GM19452 (cell line): ENCODE results near the gene ZNF438.

Source experiments
- ATAC-seq: cut with Tn5 transposase; IDR thresholded peaks from one replicate; pipeline ENCODE4 v1.9.1; 2021; ENCODE audit not compliant: unreplicated experiment

ZNF438 gene

GRCh38 chr10:30990971-30991646 is 40.6 kb downstream of the ZNF438 start:
- no peak for ATAC-seq

- ATAC-seq, result no peak
These were observed 41.3 kb downstream of the ZNF438 start for GRCh38 chr10:30990351-30990750.

DNA sequence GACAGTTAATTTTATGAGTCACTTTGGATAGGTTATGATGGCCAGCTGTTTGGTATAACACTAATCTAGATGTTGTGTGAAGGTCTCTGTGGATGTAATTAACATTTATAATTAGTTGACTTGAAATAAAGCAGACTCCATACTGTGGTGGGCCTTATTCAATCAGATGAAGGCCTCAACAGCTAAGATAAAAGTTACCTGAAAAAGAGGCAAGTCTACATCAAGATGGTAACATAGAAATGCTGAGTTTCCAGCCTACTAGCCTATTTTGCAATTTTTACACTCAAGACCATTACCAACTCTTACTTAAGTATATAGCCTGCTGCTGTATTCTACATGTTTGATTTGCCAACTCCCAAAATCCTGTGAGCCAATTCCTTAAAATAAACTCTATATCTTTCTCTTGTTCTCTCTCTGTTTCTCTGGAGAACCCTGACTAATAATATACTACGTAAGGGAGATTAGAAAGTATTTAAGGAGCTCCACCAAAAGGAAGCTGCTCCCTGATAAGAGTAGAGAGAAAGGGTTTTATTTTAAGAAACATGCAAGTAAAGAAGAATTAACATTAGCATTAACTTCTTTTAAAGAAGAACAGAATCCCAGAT is 42.7 kb downstream of the ZNF438 start:
- no peak for ATAC-seq

- ATAC-seq, result no peak
These were observed 44.2 kb downstream of the ZNF438 start for GRCh38 chr10:30987463-30987862.

DNA sequence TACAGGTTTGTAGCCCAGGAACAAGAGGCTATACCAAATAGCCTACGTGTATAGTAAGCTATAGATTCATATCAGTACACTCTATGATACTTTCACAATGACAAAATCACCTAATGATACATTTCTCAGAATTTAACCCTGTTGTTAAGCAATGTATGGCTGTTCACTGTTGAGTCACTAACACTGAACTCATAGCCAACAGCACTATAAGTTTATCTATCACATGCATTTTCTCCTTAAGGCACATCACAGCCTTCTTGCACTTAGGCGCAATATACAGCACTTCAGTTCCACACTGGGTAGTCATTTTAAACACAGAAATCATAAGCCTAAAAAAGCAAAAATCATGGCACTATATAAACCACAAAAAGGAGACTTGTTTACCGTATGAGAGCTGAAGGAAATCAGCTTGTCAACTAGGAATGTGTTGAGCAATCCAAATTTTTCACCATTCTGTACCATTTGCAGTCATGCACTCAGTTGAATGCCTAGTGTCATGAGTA is 45.6 kb downstream of the ZNF438 start:
- ATAC-seq, result no peak

- no peak for ATAC-seq
These were observed 46.2 kb downstream of the ZNF438 start for GRCh38 chr10:30985512-30985911.

DNA sequence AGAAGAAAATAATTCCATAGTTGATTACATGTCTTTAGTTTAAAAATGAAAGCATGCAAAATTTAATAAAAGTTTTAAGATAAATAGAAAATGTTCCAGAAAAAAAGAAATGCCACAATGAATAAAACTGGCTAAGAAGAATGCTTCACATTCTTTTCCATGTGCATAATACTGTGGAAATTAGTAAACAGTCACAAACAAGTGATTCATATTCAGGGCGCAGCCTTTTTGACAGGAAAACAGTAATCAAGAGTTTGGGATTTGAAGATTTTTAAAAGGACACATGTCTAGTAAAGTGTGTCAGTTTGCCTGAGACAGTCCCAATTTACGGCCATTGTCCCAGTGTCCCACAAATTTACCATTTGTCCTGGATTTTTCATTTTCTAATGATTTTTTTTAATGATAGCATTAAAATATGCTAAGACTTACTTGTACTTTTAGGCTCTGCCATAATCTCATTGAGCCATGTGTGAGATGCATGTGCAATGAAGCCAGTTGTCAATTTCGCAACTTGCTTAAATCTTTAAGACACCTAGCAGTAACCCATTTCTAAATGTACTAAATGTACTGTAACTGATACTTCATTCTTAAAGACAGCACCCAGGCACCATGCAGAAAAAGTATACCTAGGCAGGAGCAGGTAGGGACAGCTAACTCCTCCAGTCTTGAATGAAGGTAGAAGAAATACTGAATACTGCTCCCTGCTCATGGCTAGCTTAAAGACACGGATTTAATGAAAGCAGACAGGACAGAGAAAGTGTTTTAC is 46.9 kb downstream of the ZNF438 start:
- no peak for ATAC-seq

GRCh38 chr10:30983209-30983608 is 48.5 kb downstream of the ZNF438 start:
- ATAC-seq, result peak; percentile 58

GRCh38 chr10:30980951-30981616 is 50.6 kb downstream of the ZNF438 start:
- no peak for ATAC-seq

DNA sequence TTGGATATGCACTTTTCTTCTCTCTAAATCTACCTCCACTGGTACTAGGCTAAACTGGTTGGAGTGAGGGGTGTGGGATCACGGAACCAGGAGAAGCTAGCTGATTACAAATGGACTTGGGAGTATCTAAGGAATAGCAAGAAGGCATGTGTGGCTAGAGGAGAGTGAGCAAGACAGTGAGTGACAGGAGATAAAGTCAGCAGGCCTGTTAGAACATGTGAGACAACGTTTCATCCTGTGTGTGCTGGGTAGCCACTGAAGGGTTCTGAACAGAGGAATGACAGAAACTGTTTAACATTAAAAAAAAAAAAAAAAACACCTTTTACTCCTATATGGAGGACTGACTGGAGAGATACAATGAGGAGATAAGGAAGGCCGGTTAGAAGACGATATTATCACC is 51.7 kb downstream of the ZNF438 start:
- no peak for ATAC-seq

GRCh38 chr10:30978843-30979242 is 52.8 kb downstream of the ZNF438 start:
- ATAC-seq, result no peak

GRCh38 chr10:30977385-30977784 is 54.3 kb downstream of the ZNF438 start:
- no peak for ATAC-seq

GRCh38 chr10:30974773-30975415 is 56.8 kb downstream of the ZNF438 start:
- no peak for ATAC-seq

DNA sequence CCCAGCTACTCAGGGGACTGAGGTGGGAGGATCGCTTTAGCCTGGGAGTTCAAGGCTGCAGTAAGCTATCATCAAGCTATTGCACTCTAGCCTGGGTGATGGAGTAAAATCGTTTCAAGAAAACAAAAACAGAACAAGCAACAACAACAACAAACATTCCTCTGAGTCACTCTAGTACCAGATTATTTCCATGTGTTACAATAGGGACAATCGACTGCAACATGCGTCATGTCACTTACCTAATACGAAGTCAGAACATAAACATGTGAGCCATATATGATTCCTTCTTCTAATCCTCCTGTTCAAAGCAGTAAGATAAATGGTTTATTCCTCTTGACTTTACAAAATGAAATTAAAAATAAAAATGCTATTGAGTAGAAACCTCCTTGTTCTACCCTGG is 57.3 kb downstream of the ZNF438 start:
- ATAC-seq, result no peak

DNA sequence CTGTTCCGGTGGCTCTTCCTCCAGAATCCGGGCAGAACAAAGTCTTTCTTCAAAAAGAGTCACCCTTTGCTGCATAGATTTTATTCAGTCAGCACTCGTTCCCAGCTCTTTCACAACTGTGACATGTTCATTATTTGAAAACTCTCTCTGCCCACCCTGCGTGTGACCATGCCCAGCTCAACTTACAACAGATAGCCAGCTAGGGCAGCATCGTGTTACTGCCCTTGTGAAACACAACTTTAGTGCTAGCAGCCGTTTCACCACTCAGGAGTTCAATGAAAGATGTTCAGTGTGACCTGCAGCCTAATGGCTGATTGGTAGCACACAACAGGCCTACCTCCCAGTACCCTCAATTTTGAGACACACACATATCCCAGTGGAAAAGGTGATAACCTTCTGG is 57.9 kb downstream of the ZNF438 start:
- no peak for ATAC-seq

DNA sequence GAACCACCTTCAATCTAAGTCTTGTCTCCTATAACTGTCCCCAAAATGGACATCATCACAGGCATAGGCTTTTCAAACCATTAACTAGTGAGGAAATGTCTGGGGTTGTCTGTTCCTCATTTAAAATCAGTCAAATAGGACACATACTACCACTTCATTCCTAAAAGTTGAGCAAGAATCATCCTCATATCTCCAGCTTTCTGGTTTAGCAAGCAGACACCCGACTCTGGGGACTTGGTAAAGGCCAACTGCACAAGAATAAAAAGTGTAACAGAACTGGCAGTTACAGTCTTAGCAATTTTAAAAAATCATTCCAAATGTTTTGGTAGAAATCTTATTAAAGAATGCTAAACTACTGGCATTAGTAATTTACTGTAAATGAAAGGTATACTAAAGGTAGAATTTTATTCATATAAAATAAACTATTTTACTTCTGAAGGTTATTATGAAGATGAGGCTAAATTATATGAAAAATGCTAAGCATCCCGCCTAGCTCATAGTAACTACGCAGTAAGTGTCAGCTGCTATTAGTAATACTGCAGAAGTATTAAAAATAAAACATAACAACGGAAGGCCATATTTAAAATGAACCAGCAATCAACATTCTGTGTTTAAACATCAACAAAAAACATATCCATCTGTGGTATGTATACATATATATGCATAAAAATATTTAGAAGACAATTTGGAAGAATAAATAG is 60.8 kb downstream of the ZNF438 start:
- no peak for ATAC-seq

- ATAC-seq, result no peak
These were observed 63.0 kb downstream of the ZNF438 start for GRCh38 chr10:30968711-30969110.

DNA sequence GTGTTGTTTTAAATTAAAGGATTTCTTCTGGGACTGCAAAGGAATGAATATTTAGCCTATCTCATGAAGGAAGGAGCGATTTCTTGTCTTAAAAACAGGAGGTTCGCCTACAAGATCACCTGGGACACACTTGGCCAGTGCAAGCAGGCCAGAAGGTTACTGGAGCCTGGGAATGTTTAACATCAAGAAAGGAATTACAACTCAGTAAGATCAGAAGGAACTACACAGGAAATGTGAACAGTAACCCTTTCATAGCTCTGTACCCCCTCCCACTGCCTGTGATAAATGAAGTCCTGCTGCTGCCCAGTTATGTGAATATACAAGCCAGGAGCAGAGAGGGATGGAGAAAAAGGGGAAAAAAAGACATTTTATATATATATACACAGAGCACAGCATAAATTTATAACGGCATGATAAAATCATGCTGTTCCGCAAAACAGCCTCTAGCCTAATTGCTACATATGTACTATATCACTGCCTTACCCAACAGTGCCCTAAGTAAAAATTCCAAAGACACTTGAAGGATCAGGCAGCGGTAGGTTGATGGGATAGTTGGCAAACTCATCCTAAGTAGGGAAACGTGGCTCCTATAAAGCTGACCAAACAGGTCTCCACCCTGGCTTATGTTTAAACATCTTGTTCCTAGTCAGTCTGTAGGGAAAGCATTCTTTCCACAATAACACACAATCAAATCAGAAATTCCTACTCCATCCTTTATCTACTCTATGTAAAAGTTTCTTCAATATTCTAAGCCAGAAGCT is 63.8 kb downstream of the ZNF438 start:
- no peak for ATAC-seq
